Measurements from ENCODE around the gene PRDM15.

PRDM15 gene

GRCh38 chr21:41885341-41886024 is 6.3 kb upstream of the PRDM15 start:
- no peak for DNase-seq (ENCODE audit: low read depth, low spot score)

DNA sequence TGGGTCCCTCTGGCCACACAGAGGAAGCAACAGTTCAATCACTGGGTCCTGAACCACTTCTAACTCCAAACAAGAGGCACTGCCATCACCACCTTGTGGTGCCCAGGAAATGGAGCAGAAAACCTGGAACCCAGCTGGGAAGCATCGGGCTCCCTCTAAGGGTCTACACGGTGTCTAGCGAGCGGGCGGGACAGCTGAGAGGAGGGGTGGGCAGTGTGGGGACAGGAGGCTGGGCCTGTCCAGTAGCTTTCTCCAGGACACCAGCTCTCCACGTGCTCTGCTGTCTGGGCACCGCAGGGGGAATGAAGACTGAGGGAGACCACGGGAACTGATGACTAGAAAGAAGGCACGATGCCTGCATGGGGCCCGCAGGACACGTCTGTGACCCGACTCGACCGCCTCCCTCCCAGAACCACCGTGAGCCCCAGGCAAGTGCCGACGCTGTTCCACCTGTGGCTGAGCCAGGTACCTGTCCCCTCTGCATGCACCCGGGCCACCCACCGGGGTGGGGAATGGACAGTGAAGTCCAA is 5.4 kb upstream of the PRDM15 start:
- DNase-seq (ENCODE audit: low read depth, low spot score), result no peak

DNA sequence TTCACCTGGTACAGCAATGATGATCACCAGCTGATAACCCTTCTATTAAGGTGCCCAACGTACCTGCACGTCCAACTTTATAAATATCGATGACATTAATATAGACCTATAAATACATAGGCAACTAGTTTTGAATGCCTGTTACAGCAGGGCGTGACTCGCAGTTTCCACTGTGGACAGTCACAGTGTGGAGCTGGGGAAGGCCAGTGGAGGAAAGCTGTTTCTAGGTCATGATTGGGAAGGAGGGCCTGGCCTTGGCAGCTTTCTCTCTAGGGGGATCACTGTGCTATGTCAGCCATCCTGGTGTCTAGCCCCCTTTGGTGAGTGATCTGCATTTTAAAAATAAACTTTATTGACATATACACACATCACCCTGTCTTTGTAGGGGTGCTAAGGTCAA is 4.4 kb upstream of the PRDM15 start:
- DNase-seq (ENCODE audit: low read depth, low spot score), result no peak

DNA sequence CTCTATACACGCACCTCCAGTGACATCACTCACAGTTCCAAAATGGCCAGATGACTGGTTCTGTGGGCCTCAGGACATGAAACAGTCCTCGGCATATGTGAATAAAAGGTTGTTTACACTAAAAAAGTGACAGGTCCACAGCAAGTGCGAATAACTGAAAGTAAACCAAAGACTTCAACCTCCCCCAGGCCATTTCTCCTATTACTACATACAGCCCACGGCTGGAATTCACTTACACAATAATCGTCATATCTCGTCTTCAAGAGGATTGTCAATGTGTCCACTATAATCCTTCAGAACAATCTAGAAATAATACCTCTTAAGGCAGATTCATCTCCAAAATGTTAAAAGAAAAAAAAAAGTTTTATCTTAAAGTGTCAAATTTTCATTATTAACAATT is 1.9 kb upstream of the PRDM15 start:
- DNase-seq (ENCODE audit: low read depth, low spot score), result no peak

DNA sequence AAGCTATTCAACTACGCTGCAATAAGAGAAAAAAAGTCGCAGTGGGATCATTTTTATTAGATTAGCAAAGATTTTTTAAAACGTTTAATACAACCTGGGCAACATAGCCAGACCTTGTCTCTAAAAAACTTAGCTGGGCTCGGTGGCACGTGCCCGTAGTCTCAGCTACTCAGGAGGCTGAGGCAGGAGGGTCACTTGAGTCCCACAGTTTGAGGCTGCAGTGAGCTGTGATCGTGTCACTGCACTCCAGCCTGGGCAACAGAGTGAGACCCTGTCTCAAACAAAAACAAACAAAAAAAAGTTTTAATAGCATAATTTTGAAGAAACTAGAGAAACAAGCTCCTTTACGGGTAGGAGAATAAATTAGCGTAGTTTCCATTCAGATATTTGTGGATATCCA is 1.0 kb upstream of the PRDM15 start:
- DNase-seq (ENCODE audit: low read depth, low spot score), result no peak

DNA sequence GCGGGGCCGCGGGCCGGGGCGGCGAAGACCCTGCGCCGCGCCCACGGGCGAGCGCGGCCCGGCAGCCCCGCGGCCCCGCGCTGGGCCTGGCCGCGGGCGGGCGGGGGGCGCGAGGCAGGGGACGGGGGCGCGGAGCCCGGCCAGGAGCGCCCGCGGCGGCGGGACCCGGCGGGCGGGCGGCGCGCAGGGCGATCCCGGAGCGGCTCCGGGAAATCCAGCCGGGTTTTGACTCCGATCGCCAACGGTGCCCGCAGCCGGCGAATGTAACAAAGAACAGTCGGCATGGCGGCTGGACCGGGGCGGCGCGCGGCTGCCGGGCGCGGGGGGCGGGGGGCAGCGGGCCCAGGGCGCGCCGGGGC is 334 bp downstream of the PRDM15 start:
- DNase-seq (ENCODE audit: low read depth, low spot score), result peak; percentile 92

DNA sequence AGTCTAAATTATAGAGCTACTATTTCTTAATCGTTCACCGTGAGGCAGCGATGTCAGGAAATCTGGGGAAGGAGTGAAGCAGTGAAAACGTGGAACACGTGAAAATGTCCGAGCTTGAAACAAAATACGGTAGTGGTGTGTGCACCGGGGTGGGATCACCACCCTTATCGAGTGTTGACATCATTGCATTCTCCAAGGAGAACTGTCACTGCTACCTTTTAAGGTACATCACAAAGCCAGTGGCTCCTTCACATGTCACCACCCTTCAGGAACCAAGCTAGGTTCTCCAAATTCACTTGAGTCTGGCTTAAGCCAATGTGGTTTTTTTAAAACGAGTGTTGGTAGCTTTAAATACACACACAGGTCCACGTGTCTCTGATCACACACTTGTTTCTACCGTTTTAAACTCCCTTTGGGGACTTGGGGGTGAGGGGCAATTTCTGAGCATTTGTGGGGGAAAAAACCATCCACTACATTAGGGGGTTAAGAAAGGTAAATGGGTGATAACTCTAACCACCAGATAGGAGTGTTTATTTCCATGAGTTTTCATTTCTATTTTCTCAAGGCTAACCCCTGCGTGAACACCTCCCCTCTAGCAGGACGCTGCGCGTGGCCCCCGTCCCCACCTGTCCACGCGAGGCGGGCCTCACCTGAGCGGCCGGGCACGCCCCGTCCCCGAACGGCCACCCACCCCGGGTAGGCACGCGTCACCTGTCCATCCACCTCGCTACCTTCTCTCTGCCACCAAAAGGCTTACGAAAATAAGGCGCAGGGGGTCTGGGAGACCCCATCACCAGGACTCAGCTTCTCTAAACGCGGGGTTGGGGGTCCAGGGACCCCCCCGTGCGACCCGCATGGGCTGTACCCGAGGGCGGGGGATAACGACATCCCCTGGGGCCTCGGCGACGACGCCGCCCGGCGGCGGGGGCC is 978 bp downstream of the PRDM15 start:
- DNase-seq (ENCODE audit: low read depth, low spot score), result peak; percentile 67

GRCh38 chr21:41876928-41877652 is 2.1 kb downstream of the PRDM15 start:
- no peak for DNase-seq (ENCODE audit: low read depth, low spot score)

DNA sequence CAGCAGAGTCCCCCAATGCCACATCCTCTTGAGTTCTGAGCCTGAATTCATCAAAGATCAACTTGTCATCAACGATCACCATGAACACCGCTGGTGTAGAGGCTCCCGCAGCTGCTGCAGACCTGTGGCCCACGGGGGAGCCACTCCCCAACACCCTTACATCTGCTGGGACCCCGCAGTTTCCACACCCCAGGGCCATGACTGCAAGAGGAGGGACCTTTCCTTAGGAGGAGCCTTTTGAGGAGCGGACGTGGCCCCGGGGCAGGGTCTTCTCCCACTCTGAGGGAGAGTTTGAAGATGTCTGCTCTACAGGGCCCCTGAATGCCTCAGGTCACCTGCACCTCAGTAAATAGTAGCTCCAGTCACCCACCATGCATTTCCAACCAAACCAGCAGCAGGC is 2.7 kb downstream of the PRDM15 start:
- DNase-seq (ENCODE audit: low read depth, low spot score), result no peak

DNA sequence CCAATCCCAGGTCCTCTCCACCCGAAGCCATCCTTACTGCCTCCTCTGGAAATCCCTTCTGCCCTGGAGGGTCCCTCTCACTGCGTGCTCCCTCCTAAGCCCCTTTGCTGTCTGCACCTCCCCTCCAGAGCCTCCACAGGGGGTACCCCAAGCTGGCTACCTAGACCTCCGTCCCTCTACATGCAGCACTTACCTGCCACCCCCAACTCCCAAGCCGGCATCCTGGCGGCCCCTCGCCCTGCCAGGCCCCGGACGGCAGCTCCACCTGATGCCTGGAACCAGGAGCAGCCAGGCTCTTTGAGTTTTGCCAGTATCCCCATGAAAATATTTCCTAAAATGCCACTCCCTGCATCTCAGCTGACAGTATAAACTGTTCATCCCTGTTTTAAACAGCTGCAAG is 4.1 kb downstream of the PRDM15 start:
- no peak for DNase-seq (ENCODE audit: low read depth, low spot score)

DNA sequence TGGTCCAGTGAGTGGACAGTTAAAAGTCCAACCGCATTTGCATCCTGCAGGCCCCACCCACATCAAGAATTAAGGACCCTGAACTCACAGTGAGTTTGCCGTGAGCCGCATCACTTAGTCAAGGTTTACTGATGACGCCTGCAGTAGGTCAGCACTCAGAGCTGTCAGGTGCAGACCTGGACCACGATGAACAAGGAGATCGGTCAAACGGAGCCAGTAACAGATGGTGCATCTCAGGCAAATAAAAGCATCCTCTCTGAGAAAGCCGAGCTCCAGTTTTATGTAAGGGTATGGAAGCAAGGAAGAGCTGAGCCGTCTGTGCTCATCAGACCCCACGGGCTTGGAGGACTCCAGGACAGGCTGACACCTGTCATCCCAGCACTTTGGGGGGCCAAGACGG is 4.5 kb downstream of the PRDM15 start:
- no peak for DNase-seq (ENCODE audit: low read depth, low spot score)

GRCh38 chr21:41873426-41873825 is 5.7 kb downstream of the PRDM15 start:
- DNase-seq (ENCODE audit: low read depth, low spot score), result no peak

GRCh38 chr21:41873005-41873404 is 6.1 kb downstream of the PRDM15 start:
- no peak for DNase-seq (ENCODE audit: low read depth, low spot score)

GRCh38 chr21:41871293-41872030 is 7.7 kb downstream of the PRDM15 start:
- DNase-seq (ENCODE audit: low read depth, low spot score), result no peak

DNA sequence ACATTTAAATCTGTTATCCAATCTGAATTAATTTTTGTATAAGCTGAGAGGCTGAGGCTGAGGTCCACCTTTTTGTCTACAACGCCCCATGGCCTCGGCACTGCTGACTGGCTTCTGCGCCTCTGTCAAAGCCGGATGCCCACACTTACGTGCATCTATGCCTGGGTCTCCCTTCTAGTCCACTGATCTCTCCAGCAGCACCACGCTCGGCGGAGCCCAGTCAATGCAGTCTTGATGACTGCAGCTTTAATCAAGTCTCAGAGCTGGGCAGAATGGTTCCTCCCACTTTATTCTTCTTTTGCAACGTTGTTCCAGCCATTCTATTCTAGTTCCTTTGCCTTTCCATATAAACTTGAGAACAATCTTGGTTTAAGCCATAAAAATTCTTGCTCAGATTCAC is 9.4 kb downstream of the PRDM15 start:
- no peak for DNase-seq (ENCODE audit: low read depth, low spot score)

DNA sequence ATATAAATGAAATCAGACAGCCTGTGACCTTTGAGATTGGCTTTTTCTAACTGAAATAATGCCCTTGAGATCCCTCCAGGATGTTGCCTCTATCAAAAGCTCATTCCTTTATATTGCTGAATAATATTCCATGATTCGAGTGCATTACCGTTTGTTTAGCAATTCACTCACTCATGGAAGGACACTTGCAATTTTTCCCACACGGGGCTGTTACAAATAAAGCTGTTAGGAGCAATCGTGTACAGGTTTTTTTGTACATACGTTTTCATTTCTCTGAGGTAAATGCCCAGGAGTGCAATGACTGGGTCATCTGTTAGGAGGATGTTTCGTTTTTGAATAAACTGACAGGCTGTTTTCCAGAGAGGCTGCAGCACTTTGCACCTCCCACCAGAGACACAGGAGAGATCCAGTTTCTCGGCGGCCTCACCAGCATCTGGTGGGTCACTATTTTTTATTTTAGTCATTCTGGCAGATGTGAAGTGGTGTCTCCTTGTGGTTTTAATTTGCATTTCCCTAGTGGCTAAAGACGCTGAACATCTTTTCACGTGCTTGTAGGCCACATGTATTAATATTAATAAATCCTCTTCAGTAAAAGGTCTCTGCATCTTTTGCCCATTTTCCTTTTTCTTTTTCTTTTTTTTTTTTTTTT is 11.0 kb downstream of the PRDM15 start:
- DNase-seq (ENCODE audit: low read depth, low spot score), result no peak

DNA sequence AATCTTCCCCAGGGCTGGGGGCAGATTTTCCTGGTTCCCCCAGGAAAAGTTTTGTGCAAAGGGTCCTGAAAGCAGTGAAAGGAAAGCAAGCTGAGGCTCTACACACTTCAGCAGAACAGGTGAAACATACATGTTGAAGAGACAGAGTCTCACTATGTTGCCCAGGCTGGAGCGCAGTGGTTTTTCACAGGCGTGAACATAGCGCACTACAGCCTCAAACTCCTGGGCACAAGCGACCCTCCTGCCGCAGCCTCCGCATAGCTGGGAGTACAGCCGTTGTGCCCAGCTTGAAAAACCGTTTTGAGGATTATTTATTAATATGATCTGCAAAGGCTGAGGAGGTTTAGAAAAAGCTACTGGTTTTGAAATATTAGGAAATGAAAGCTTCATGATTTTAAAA is 11.8 kb downstream of the PRDM15 start:
- no peak for DNase-seq (ENCODE audit: low read depth, low spot score)

- DNase-seq (ENCODE audit: low read depth, low spot score), result no peak
Observed at GRCh38 chr21:41866274-41866809, 12.8 kb downstream of the PRDM15 start.

- no peak for DNase-seq (ENCODE audit: low read depth, low spot score)
Observed at GRCh38 chr21:41865002-41865777, 14.0 kb downstream of the PRDM15 start.
